Testis (tissue), 3 donors: ENCODE results near the gene PRDM12. TPM values are rescaled to one million over a fixed set of nuclear protein-coding genes. Genes with fewer than 3 reads are reported as not detected.

Experiments
- DNase-seq: peaks from one replicate; pipeline ENCODE4 v3.0.0-alpha.2; 2019
- H3K27ac ChIP-seq, 2 donors: fragments of 200-600 bp; sonication (generic); one replicate each; pipeline ENCODE4 v1.5.1; 2019
- H3K27me3 ChIP-seq: fragments of 200-600 bp; sonication (generic); one replicate; pipeline ENCODE4 v1.5.1; 2019
- H3K36me3 ChIP-seq: fragments of 200-600 bp; sonication (generic); one replicate; pipeline ENCODE4 v1.5.1; 2017; ENCODE audit warnings: low read depth; ENCODE audit errors: missing control alignments
- H3K4me1 ChIP-seq: fragments of 200-600 bp; sonication (generic); one replicate; pipeline ENCODE4 v1.5.1; 2019
- H3K4me3 ChIP-seq, 2 donors: fragments of 200-600 bp; sonication (generic); one replicate each; pipeline ENCODE4 v1.5.1; 2017 to 2019
- H3K9me3 ChIP-seq: fragments of 200-600 bp; sonication (generic); one replicate; pipeline ENCODE4 v1.5.1; 2017
- POLR2A ChIP-seq: fragments of 450-650 bp; IDR thresholded peaks from one replicate; pipeline ENCODE4 v1.6.1; 2017; ENCODE audit warnings: antibody characterized with exemption, mild to moderate bottlenecking, moderate library complexity
- WGBS, 2 donors: methylation state at CpG; one replicate each; pipeline ENCODE4 v1.1.5; 2018; 5-methylcytosine and 5-hydroxymethylcytosine counted together
- intact Hi-C: fragments of 100-400 bp; cut with DNase I; formaldehyde crosslinking; loops from one replicate; pipeline ENCODE4 v1.15.1; 2023; ENCODE audit warnings: low total_unique reads
- polyA plus RNA-seq: library from polyadenylated mRNA; stranded (reverse); fragments of 350-450 nt; fragmentation: Illumina TruSeq; extraction: RNeasy Lipid Tissue Mini Kit (QIAGEN cat#74804); gene quantifications from one replicate; pipeline ENCODE4 v1.2.3, GENCODE V29; 2014; ENCODE audit warnings: low read depth, low replicate concordance; ENCODE audit not compliant: insufficient read depth
- total RNA-seq, 2 donors: library from RNA; depleted of rRNA; stranded (reverse); fragments of >200 nt; gene quantifications; one replicate each; pipeline ENCODE4 v1.2.3, GENCODE V29; 2016
- TF ChIP-seq, protein P1 (sequence below), 3 experiments: fragments of 450-650 bp in 2 of 3; fragments of 200-600 bp in 1 of 3; sonication (generic) in 1 of 3; IDR thresholded peaks; one replicate each; pipeline ENCODE4 v1.5.1; 2016 to 2019; ENCODE audit warnings: antibody characterized with exemption in 3 of 3, mild to moderate bottlenecking in 2 of 3, moderate library complexity in 1 of 3

PRDM12 gene
- total and polyA plus RNA-seq, 3 donors from 2014 or later = 0.32 to 0.71 (median 0.68) TPM

GRCh38 chr9:130635721-130636647, 28.4 kb upstream of the PRDM12 start:
- 92 to 94% methylated on average over 33 of the region's 33 CpGs for WGBS, 2 donors
- Histone ChIP-seq H3K4me1 (no peaks in the 10 kb centered on the region), H3K36me3 (peaks cover 3% of the 10 kb centered on the region), H3K4me3 (no peak overlapping the region), H3K9me3 (no peaks in the 10 kb centered on the region), H3K27ac (no peak overlapping the region), H3K27me3 (no peaks in the 10 kb centered on the region)
- no peak for DNase-seq
- TF ChIP-seq, protein P1, sequence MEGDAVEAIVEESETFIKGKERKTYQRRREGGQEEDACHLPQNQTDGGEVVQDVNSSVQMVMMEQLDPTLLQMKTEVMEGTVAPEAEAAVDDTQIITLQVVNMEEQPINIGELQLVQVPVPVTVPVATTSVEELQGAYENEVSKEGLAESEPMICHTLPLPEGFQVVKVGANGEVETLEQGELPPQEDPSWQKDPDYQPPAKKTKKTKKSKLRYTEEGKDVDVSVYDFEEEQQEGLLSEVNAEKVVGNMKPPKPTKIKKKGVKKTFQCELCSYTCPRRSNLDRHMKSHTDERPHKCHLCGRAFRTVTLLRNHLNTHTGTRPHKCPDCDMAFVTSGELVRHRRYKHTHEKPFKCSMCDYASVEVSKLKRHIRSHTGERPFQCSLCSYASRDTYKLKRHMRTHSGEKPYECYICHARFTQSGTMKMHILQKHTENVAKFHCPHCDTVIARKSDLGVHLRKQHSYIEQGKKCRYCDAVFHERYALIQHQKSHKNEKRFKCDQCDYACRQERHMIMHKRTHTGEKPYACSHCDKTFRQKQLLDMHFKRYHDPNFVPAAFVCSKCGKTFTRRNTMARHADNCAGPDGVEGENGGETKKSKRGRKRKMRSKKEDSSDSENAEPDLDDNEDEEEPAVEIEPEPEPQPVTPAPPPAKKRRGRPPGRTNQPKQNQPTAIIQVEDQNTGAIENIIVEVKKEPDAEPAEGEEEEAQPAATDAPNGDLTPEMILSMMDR (IDR thresholded peaks at IDR 0.05) = no peak
- no peak for TF ChIP-seq POLR2A
- intact Hi-C loops = no loop called here

GRCh38 chr9:130636648-130637020, 27.8 kb upstream of the PRDM12 start:
- intact Hi-C loops = no loop called here
- no peak for TF ChIP-seq POLR2A
- Histone ChIP-seq H3K27me3 (no peaks in the 10 kb centered on the region), H3K27ac (no peak overlapping the region), H3K4me1 (no peaks in the 10 kb centered on the region), H3K36me3 (peaks cover 3% of the 10 kb centered on the region), H3K9me3 (no peaks in the 10 kb centered on the region), H3K4me3 (no peak overlapping the region)
- 72 to 83% methylated on average over 4 to 9 of the region's 9 CpGs for WGBS, 2 donors
- DNase-seq = no peak

DNA sequence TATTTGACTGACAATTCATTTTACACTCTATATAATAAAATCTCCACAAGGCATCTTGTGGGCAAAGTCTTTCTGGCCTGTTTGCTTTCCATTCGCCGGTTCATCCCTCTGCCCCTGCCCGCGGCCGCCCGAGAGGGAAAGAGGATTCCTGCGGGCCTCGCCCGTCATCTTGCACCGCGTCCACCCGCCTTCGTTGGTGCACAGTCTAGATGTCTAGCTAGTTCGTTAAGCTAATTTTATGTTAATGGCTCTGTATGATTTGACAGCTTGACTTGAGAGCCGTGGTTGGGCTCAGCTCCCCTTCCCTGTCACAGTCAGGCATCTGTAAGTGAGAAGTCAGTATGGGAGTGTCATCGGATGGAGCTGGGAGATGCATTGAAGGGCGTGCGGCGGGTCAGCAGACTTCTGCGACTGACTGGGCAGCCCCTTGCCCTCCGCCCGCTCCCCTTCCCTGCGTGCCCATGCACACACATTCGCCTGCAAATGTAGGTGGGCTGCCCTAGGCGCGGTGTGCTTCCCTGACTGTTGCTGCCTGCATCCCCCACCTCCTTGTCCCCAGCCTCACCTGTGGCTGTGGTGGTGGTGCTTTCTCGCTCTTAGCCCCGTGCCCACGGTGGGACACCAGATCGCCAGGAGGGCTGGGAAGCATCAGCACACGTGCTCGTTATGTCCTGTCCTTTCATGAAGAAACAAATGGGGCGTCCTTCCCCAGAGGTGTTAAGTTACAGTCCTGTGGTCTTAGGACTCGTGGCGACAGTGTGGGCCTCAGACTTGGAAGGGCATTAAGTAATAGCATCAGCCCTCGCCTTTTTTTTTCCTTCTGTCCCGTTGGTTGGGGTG, 25.9 kb upstream of the PRDM12 start:
- Histone ChIP-seq H3K27ac (no peak overlapping the region), H3K4me1 (no peaks in the 10 kb centered on the region), H3K9me3 (no peaks in the 10 kb centered on the region), H3K36me3 (no peaks in the 10 kb centered on the region), H3K4me3 (no peak overlapping the region), H3K27me3 (no peaks in the 10 kb centered on the region)
- DNase-seq = no peak
- 83 to 89% methylated on average over 27 to 37 of the region's 37 CpGs for WGBS, 2 donors
- TF ChIP-seq POLR2A = no peak
- TF ChIP-seq, protein P1 (IDR thresholded peaks at IDR 0.05) = no peak
- intact Hi-C loops = no loop called here

- Histone ChIP-seq H3K36me3 (no peaks in the 10 kb centered on the region), H3K4me1 (no peaks in the 10 kb centered on the region), H3K27ac (no peak overlapping the region), H3K27me3 (no peaks in the 10 kb centered on the region), H3K9me3 (no peaks in the 10 kb centered on the region), H3K4me3 (no peak overlapping the region)
- intact Hi-C loops = no loop called here
- TF ChIP-seq, protein P1 (IDR thresholded peaks at IDR 0.05) = no peak
- TF ChIP-seq POLR2A = no peak
- DNase-seq = no peak
- WGBS, 2 donors = 75 to 79% methylated on average over 20 of the region's 20 CpGs
Measured at GRCh38 chr9:130639124-130639765, 25.1 kb upstream of the PRDM12 start.
